WTC11 (cell line): Measurements from ENCODE around the gene RAB26. TPM values are rescaled to one million over a fixed set of nuclear protein-coding genes. Genes with fewer than 3 reads are reported as not detected.
A peak's percentile ranks its signal among the peaks of the same experiment; 100 is the strongest.

Source experiments
- AFF4 ChIP-seq: sonication (generic); formaldehyde crosslinking; IDR thresholded peaks from 2 replicates; pipeline ENCODE4 v1.8.1; 2023; ENCODE audit warnings: mild to moderate bottlenecking, missing genetic modification reagents, borderline replicate concordance
- ATF2 ChIP-seq: sonication (generic); formaldehyde crosslinking; IDR thresholded peaks from 2 replicates; pipeline ENCODE4 v1.8.1; 2022; ENCODE audit warnings: low read depth, missing genetic modification reagents, borderline replicate concordance
- ATF6 ChIP-seq: sonication (generic); formaldehyde crosslinking; IDR thresholded peaks from 2 replicates; pipeline ENCODE4 v1.8.1; 2023; ENCODE audit warnings: mild to moderate bottlenecking, missing genetic modification reagents
- EMX1 ChIP-seq: fragments of 250-450 bp; sonication (Bioruptor Pico); IDR thresholded peaks from 2 replicates; pipeline ENCODE4 v1.8.0; 2021; ENCODE audit warnings: mild to moderate bottlenecking
- JUN ChIP-seq: sonication (generic); formaldehyde crosslinking; IDR thresholded peaks from 2 replicates; pipeline ENCODE4 v1.8.0; 2023; ENCODE audit warnings: mild to moderate bottlenecking, missing genetic modification reagents
- MLX ChIP-seq: sonication (generic); formaldehyde crosslinking; IDR thresholded peaks from 2 replicates; pipeline ENCODE4 v1.8.1; 2023; ENCODE audit warnings: mild to moderate bottlenecking, missing genetic modification reagents, moderate library complexity
- NFATC4 ChIP-seq: fragments of 250-450 bp; sonication (Bioruptor Pico); IDR thresholded peaks from 2 replicates; pipeline ENCODE4 v1.9.0; 2021; ENCODE audit warnings: mild to moderate bottlenecking
- NFE2L1 ChIP-seq: sonication (generic); formaldehyde crosslinking; IDR thresholded peaks from 2 replicates; pipeline ENCODE4 v1.8.1; 2023; ENCODE audit warnings: missing genetic modification reagents
- NFYB ChIP-seq: sonication (generic); formaldehyde crosslinking; conservative IDR thresholded peaks from 2 replicates; pipeline ENCODE4 v1.8.0; 2022; ENCODE audit warnings: low read depth, missing genetic modification reagents
- PRRX2 ChIP-seq: fragments of 250-450 bp; sonication (Bioruptor Pico); IDR thresholded peaks from 2 replicates; pipeline ENCODE4 v1.8.0; 2021; ENCODE audit warnings: mild to moderate bottlenecking
- RORB ChIP-seq: fragments of 250-450 bp; sonication (Bioruptor Pico); IDR thresholded peaks from 2 replicates; pipeline ENCODE4 v1.9.0; 2021; ENCODE audit warnings: mild to moderate bottlenecking
- SMAD3 ChIP-seq: sonication (generic); formaldehyde crosslinking; IDR thresholded peaks from 2 replicates; pipeline ENCODE4 v1.8.0; 2022; ENCODE audit warnings: missing genetic modification reagents, mild to moderate bottlenecking, borderline replicate concordance
- SP1 ChIP-seq: sonication (generic); formaldehyde crosslinking; conservative IDR thresholded peaks from 2 replicates; pipeline ENCODE4 v1.8.1; 2022; ENCODE audit warnings: missing genetic modification reagents
- TEAD4 ChIP-seq: sonication (generic); formaldehyde crosslinking; IDR thresholded peaks from 2 replicates; pipeline ENCODE4 v1.8.0; 2022; ENCODE audit warnings: mild to moderate bottlenecking, missing genetic modification reagents
- TP53 ChIP-seq: sonication (generic); formaldehyde crosslinking; IDR thresholded peaks from 2 replicates; pipeline ENCODE4 v1.8.1; 2023; ENCODE audit warnings: mild to moderate bottlenecking, missing genetic modification reagents
- USF2 ChIP-seq: sonication (generic); formaldehyde crosslinking; IDR thresholded peaks from 2 replicates; pipeline ENCODE4 v1.8.1; 2023; ENCODE audit warnings: mild to moderate bottlenecking, missing genetic modification reagents, moderate library complexity
- ZBTB43 ChIP-seq: sonication (generic); formaldehyde crosslinking; IDR thresholded peaks from 2 replicates; pipeline ENCODE4 v1.8.1; 2023; ENCODE audit warnings: mild to moderate bottlenecking, missing genetic modification reagents
- ZNF416 ChIP-seq: fragments of 250-450 bp; sonication (Bioruptor Pico); IDR thresholded peaks from 2 replicates; pipeline ENCODE4 v1.9.0; 2021; ENCODE audit warnings: mild to moderate bottlenecking, inconsistent platforms
- ZNF671 ChIP-seq: fragments of 250-450 bp; sonication (Bioruptor Pico); IDR thresholded peaks from 2 replicates; pipeline ENCODE4 v1.8.0; 2021; ENCODE audit warnings: mild to moderate bottlenecking
- total RNA-seq: library from RNA; stranded (reverse); gene quantifications from 3 replicates; pipeline ENCODE4 v1.2.3, GENCODE V29; 2021
- TF ChIP-seq, protein P1 (sequence below): fragments of 250-450 bp; sonication (Bioruptor Pico); IDR thresholded peaks from 2 replicates; pipeline ENCODE4 v1.9.0; 2021; ENCODE audit warnings: mild to moderate bottlenecking
- TF ChIP-seq, protein P2 (sequence below): fragments of 250-450 bp; sonication (Bioruptor Pico); conservative IDR thresholded peaks from 2 replicates; pipeline ENCODE4 v1.9.0; 2021; ENCODE audit warnings: mild to moderate bottlenecking
- TF ChIP-seq, protein P3 (sequence below): sonication (generic); formaldehyde crosslinking; IDR thresholded peaks from 2 replicates; pipeline ENCODE4 v1.8.0; 2022; ENCODE audit warnings: mild to moderate bottlenecking, missing genetic modification reagents
- TF ChIP-seq, protein P4 (sequence below): sonication (generic); formaldehyde crosslinking; IDR thresholded peaks from 2 replicates; pipeline ENCODE4 v1.8.0; 2023; ENCODE audit warnings: missing genetic modification reagents

Gene RAB26
- total RNA-seq, 1 experiment from 2014 or later, result 7.3 TPM

DNA sequence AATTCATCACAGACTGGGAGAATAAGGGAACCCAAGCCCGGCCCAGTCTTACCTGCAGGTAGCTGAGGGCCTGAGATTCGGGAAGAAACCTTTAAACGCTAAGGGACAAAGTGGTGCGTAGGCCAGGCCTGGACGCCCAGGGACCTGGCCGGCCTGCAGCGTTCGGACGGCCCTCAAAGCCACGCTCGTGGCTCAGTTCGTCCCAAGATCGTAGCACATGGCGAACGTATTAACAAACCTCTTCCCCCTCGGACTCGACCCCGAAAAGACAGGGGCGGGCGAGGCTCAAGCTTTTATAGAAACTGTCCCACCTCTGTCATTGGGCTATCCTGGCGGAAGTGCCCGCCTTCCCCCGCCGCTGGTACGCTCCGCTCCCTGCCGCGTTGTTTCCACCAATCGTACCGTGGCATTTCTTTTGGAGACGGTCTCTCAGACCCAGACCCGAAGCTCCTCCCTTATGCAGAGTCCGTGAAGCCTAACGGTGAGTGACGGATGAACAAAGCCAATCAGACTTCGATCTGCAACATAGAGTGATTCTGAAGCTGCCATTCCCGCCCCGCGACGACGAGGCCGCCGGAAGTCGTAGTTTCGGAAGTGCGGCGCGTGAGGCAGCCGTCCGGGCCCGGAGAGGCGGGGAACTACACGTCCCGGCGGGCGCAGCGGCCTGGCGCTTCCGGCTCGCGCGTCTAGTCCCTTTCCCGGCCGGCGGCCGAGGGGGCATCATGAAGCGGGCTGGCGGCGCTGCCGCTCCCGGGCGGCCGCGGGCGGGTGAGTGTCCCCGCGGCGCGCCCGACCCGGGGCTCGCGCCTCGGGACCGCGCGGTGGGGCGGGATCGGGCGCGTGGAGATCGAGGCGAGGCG, 6.9 kb downstream of the RAB26 start, which contains the start of gene TRAF7 (continued):
- TF ChIP-seq MLX (CRISPR knock-in tag), result 0 out of 2 replicates have a peak, but pooled peaks have one; percentile 66
- TF ChIP-seq AFF4 (CRISPR knock-in tag), result peak; percentile 44; the same call in 1 of the 2 replicates
- no peak for TF ChIP-seq ATF2 (CRISPR knock-in tag)
- TF ChIP-seq SMAD3 (CRISPR knock-in tag), result peak; percentile 64; the same call in 1 of the 2 replicates
- peak; percentile 88 for TF ChIP-seq SP1
- TF ChIP-seq ZBTB43, result peak; percentile 39; the same call in 1 of the 2 replicates
- no peak for TF ChIP-seq ATF6 (CRISPR knock-in tag)
- TF ChIP-seq PRRX2, result peak; percentile 94; the same call in 1 of the 2 replicates
- peak; percentile 78; the same call in 1 of the 2 replicates for TF ChIP-seq TEAD4
- no peak; the same call in 1 of the 2 replicates for TF ChIP-seq NFE2L1
- peak; percentile 89 for TF ChIP-seq RORB (CRISPR knock-in tag)
- TF ChIP-seq, protein P1, sequence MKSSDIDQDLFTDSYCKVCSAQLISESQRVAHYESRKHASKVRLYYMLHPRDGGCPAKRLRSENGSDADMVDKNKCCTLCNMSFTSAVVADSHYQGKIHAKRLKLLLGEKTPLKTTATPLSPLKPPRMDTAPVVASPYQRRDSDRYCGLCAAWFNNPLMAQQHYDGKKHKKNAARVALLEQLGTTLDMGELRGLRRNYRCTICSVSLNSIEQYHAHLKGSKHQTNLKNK (CRISPR knock-in tag), result peak; percentile 82
- TF ChIP-seq NFATC4 (CRISPR knock-in tag), result peak; percentile 84; the same call in 1 of the 2 replicates
- TF ChIP-seq ZNF416 (CRISPR knock-in tag), result peak; percentile 89; the same call in 1 of the 2 replicates
- peak; percentile 45; the same call in 1 of the 2 replicates for TF ChIP-seq TP53
- peak; percentile 83 for TF ChIP-seq NFYB (CRISPR knock-in tag)
- TF ChIP-seq, protein P2, sequence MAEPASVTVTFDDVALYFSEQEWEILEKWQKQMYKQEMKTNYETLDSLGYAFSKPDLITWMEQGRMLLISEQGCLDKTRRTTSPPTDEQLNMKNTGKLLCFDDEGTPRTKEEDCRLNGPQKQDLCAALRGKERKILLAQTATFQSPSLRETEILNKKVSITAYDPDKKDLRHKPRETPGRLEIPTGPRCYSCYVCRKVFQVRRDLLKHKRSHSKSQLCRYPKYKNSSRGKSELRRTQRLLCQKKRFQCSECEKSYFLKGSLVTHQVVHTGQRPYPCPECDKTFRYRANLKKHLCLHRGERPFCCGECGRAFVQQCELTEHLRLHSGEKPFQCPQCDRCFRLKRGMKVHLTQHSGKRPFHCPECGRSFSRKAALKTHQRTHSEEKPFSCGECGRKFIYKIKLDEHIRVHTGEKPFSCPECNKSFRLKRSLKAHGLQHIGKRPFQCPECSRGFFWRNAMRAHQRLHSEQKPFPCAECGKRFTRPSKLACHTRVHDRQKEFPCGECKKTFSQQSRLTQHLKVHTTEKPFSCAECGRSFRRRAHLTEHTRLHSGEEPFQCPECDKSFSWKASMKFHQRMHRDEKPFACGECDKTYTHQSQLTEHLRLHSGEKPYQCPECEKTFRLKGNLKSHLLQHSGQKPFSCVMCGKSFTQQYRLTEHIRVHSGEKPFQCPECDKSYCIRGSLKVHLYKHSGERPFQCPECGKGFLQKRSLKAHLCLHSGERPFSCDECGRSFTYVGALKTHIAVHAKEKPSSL, result peak; percentile 78
- 0 out of 2 replicates have a peak, but pooled peaks have one; percentile 39 for TF ChIP-seq USF2 (CRISPR knock-in tag)
- peak; percentile 37; the same call in 1 of the 2 replicates for TF ChIP-seq ZNF671
- TF ChIP-seq, protein P3, sequence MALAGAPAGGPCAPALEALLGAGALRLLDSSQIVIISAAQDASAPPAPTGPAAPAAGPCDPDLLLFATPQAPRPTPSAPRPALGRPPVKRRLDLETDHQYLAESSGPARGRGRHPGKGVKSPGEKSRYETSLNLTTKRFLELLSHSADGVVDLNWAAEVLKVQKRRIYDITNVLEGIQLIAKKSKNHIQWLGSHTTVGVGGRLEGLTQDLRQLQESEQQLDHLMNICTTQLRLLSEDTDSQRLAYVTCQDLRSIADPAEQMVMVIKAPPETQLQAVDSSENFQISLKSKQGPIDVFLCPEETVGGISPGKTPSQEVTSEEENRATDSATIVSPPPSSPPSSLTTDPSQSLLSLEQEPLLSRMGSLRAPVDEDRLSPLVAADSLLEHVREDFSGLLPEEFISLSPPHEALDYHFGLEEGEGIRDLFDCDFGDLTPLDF (CRISPR knock-in tag), result no peak
- peak; percentile 87 for TF ChIP-seq EMX1
- TF ChIP-seq, protein P4, sequence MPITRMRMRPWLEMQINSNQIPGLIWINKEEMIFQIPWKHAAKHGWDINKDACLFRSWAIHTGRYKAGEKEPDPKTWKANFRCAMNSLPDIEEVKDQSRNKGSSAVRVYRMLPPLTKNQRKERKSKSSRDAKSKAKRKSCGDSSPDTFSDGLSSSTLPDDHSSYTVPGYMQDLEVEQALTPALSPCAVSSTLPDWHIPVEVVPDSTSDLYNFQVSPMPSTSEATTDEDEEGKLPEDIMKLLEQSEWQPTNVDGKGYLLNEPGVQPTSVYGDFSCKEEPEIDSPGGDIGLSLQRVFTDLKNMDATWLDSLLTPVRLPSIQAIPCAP (CRISPR knock-in tag), result peak; percentile 66; the same call in 1 of the 2 replicates
- peak; percentile 74; the same call in 1 of the 2 replicates for TF ChIP-seq JUN (CRISPR knock-in tag)
